Hematopoietic multipotent progenitor cell treated with erythropoietin and hydrocortisone succinate and interleukin-3 and kit ligand, for 15 days (in vitro differentiated cells): ENCODE measurements around the gene RBM17.
"Not testable (repeated sequence)": the region's sequence is repeated elsewhere in the genome, so short reads cannot be mapped to it uniquely, and the experiment has no call there.

Experiments
- DNase-seq: peaks from one replicate; pipeline ENCODE4 v3.0.0-alpha.2; 2015; ENCODE audit warnings: low spot score

The RBM17 gene

GRCh38 chr10:6161921-6162320 is 73.1 kb downstream of the RBM17 start:
- no peak for DNase-seq

DNA sequence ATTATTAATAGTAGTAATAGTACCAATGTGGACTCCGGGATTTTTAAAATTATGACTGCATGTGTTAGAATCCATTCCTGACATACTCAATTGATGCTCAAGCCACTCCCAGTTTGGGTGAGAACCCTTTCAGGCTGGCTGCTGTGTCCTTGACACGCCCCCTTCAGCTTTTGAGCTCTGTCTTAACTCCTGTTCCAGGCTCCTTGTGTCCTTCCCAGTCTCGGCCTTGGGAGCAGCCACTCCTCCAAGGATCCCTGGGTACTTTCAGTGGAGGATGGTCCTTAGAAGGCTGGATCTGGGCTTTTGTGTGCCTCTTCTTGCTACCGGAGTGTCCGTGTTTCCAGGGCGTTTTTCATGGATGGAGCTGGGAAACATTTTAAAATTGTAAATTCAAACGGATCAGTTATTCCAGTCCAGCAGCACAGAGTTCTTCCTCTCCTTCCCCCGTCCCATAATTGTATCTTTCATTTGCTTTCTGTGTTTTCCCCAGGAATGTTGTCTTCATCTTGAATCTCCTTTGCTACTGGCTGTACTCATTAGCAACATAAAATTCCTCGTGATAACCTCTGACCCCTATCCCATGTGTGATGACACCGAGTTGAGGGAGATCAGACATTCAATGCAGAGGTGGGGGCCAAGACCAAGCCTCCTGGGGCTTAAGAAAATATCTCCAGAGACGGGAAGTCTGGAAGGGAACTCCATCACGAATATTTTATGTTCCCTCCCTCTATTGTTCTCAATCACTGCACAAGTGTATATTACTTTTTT is 73.9 kb downstream of the RBM17 start:
- DNase-seq = peak; percentile 36

- peak; percentile 92 for DNase-seq
Observed at GRCh38 chr10:6163364-6164270, 74.8 kb downstream of the RBM17 start.

DNA sequence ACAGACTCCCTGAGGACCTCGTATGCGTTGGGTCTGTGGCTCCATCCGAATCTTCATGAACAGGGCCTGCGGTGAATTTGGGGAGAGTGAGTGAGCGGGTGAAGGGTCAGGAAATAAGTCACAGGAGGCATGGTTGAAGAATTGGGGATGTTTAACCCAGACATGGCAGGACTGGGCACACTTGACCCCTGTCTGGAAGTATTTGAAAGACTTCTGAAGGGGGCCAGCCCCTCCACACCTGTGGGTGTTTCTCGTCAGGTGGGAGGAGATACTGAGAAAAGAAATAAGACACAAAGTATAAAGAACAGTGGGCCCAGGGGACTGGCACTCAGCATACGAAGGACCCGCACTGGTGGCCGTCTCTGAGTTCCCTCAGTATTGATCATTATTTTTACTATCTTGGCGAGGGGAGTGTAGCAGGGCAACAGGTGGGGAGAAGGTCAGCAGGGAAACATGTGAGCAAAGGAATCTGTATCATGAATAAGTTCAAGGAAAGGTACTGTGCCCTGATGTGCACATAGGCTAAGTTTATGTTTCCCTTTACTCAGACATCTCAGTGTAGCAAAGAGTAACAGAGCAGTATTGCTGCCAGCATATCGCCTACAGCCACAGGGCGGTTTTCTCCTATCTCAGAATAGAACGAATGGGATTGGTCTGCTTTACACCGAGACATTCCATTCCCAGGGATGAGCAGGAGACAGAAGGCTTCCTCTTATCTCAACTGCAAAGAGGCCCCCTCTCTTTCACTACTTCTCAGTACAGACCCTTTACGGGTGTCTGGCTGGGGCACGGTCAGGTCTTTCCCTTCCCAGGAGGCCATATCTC is 75.6 kb downstream of the RBM17 start:
- peak; percentile 63 for DNase-seq

DNA sequence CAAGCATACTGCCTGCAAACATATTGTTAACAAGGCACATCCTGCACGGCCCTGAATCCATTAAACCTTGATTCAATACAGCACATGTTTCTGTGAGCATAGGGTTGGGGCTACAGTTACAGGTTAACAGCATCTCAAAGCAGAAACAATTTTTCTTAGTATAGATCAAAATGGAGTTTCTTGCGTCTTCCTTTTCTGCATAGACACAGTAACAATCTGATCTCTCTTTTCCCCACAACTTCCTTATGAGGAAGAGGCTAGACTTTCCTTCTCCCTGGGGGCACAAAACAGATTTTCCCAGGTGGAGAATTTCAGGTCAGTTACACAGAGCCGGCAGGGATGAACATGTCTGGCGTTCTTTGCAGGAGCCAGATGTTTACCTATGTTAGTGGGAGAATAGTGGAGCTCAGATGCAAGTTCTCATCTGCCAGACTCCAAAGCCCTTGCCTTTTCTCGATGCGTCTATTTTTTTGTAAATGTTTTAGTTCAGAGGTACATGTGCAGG is 76.4 kb downstream of the RBM17 start:
- no peak for DNase-seq

DNA sequence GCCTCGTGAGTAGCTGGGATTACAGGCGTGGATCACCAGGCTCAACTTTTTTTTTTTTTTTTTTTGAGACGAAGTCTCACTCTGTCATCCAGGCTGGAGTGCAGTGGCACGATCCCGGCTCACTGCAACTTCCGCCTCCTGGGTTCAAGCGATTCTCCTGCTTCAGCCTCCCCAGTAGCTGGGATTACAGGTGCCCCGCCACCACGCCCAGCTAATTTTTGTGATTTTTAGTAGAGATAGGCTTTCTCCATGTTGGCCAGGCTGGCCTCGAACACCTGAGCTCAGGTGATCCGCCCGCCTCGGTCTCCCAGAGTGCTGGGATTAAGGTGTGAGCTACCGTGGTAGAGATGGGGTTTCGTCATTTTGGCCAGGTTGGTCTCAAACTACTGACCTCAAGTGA is 77.1 kb downstream of the RBM17 start:
- not testable (repeated sequence) for DNase-seq
